OCI-LY7 (cell line): Measurements from ENCODE around the gene FLT3.

ENCODE experiments used
- CTCF ChIP-seq: fragments of 200-600 bp; sonication (generic); conservative IDR thresholded peaks from 2 replicates; pipeline ENCODE4 v1.5.1; 2014; ENCODE audit warnings: mild to moderate bottlenecking, antibody characterized with exemption, low read length, moderate library complexity, mixed read lengths
- EZH2phosphoT487 ChIP-seq: fragments of 200-600 bp; sonication (generic); IDR thresholded peaks from 2 replicates; pipeline ENCODE4 v1.6.1; 2018; ENCODE audit warnings: low read depth, borderline replicate concordance, mild to moderate bottlenecking, mixed run types, antibody characterized with exemption, low read length, moderate library complexity, mixed read lengths

- TF ChIP-seq CTCF (no peak), EZH2phosphoT487 (no peak)
Observed at GRCh38 chr13:27988520-27988919, 111.9 kb downstream of the FLT3 start, which contains the start of gene URAD.
